Measurements from ENCODE around the gene BCKDK. TPM values are rescaled to one million over a fixed set of nuclear protein-coding genes. Genes with fewer than 3 reads are reported as not detected.
"Not testable (repeated sequence)": the region's sequence is repeated elsewhere in the genome, so short reads cannot be mapped to it uniquely, and the experiment has no call there.

BCKDK gene
- total RNA-seq, 4 donors from 2014 or later: 26.6 to 39.8 (median 33.5) TPM

GRCh38 chr16:31094424-31095120 is 13.6 kb upstream of the BCKDK start, which contains the start of gene VKORC1:
Gene VKORC1 (minus strand): TSS chr16:31094797. CDS start chr16:31094729, 68 bp downstream.
- Histone ChIP-seq H3K36me3 (peaks cover 7 to 19% (median 11%) of the 10 kb centered on the region in 3 donors), H3K4me1 (peaks cover 10 to 32% (median 11%) of the 10 kb centered on the region in 3 donors), H3K9me3 (no peaks in the 10 kb centered on the region), H3K4me3 (peak within 1 kb of the TSS; percentile 51 to 88 (median 78)), H3K27ac (peak within 1 kb of the TSS; percentile 76 to 91 (median 91)), H3K27me3 (no peaks in the 10 kb centered on the region)
- WGBS, 2 donors: 1 to 2% methylated on average over 5 to 14 of the region's 69 CpGs
- TF ChIP-seq CTCF (IDR thresholded peaks at IDR 0.05): peak in 2 of 6 experiments; percentile 22 to 45
- peak in 3 of 4 donors; percentile 36 to 66 (median 42) for TF ChIP-seq POLR2A (IDR thresholded peaks at IDR 0.05)
- peak; percentile 69 for DNase-seq
- intact Hi-C loops (cut with DNase I): no loop called here

- Histone ChIP-seq H3K27me3 (no peaks in the 10 kb centered on the region), H3K9me3 (no peaks in the 10 kb centered on the region), H3K4me1 (peaks cover 0 to 12% (median 2%) of the 10 kb centered on the region in 3 donors), H3K36me3 (no peaks in the 10 kb centered on the region), H3K27ac (no peak overlapping the region), H3K4me3 (no peak overlapping the region)
- DNase-seq: no peak
- 47 to 100% methylated on average over 1 to 2 of the region's 4 CpGs for WGBS, 2 donors
- intact Hi-C loops (cut with DNase I): no loop called here
- no peak for TF ChIP-seq CTCF (IDR thresholded peaks at IDR 0.05)
- no peak for TF ChIP-seq POLR2A (IDR thresholded peaks at IDR 0.05)
Observed at GRCh38 chr16:31099860-31100638, 8.1 kb upstream of the BCKDK start.

GRCh38 chr16:31100876-31101641 is 7.1 kb upstream of the BCKDK start:
- H3K4me1 ChIP-seq; H3K27me3 ChIP-seq; H3K4me3 ChIP-seq; H3K36me3 ChIP-seq; intact Hi-C loops (cut with DNase I); DNase-seq; H3K27ac ChIP-seq; H3K9me3 ChIP-seq: not testable (repeated sequence)
- WGBS, 2 donors: 83 to 85% methylated on average over 13 of the region's 13 CpGs

GRCh38 chr16:31105677-31106213 is 2.4 kb upstream of the BCKDK start:
- intact Hi-C loops (cut with DNase I): no loop called here
- TF ChIP-seq CTCF (IDR thresholded peaks at IDR 0.05): peak; percentile 71 to 89 (median 76)
- TF ChIP-seq POLR2A (IDR thresholded peaks at IDR 0.05): no peak
- WGBS, 2 donors: 8 to 12% methylated on average over 25 to 27 of the region's 33 CpGs
- DNase-seq: no peak
- H3K27me3 ChIP-seq: no peaks in the 10 kb centered on the region
- H3K4me1 ChIP-seq: peaks cover 13 to 40% (median 18%) of the 10 kb centered on the region in 3 donors
- H3K27ac ChIP-seq: peak overlapping the region; percentile 66 to 74 (median 69)
- H3K9me3 ChIP-seq: no peaks in the 10 kb centered on the region
- peak overlapping the region in 3 of 4 donors; percentile 17 to 48 (median 21) for H3K4me3 ChIP-seq
- peaks cover 7 to 17% (median 9%) of the 10 kb centered on the region in 3 donors for H3K36me3 ChIP-seq

Data from esophagus squamous epithelium (tissue), 5 donors.